ENCODE results near the gene TCP1.

The TCP1 gene

DNA sequence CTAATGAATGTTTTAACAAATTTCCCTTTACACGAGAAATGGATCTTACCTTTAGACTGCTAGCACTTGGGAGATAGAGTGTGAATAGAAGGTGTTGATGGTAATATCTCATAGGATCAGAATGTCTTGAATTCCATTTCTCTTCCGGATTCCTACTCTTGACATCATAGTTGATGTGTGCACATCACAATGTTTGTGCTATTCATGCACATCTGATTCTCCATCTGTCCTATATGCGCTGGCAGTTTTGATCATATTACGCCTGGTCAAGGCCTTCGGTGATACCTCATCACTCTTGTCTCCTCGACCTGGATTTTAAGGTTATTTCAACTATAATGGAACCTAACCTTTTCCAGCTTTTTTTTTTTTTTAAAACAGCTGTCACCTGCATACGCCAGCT is 44.3 kb downstream of the TCP1 start:
- no peak overlapping the region for H4K91ac ChIP-seq (ENCODE audit: low read depth, low read length)
- H3K9ac ChIP-seq (ENCODE audit: low read length) = no peak overlapping the region
- no peak overlapping the region for H3K4ac ChIP-seq (ENCODE audit: low read depth, low read length)
- H4K8ac ChIP-seq (ENCODE audit: low read depth, low read length) = no peak overlapping the region
- WGBS (ENCODE audit: extremely low coverage, insufficient coverage, insufficient read length) = no CpG with 5 or more reads among the region's 7 CpGs
- no peaks in the 10 kb centered on the region for H3K79me2 ChIP-seq (ENCODE audit: control insufficient read depth, insufficient read depth, low read length, poor library complexity)
- H3K27me3 ChIP-seq (ENCODE audit: insufficient read depth, low read length) = no peaks in the 10 kb centered on the region
- no peak overlapping the region for H3K14ac ChIP-seq (ENCODE audit: low read length)
- no peak overlapping the region for H2AFZ ChIP-seq (ENCODE audit: insufficient read depth, low read length, poor library complexity)
- H2AK5ac ChIP-seq (ENCODE audit: low read length) = no peak overlapping the region
- no peak overlapping the region for H3K4me3 ChIP-seq (ENCODE audit: low read depth, low read length)
- no peak overlapping the region for H2BK12ac ChIP-seq (ENCODE audit: low read length)
- H2BK120ac ChIP-seq (ENCODE audit: insufficient read depth, low read length, poor library complexity) = no peak overlapping the region
- H3K23ac ChIP-seq (ENCODE audit: low read length) = no peak overlapping the region
- H4K12ac ChIP-seq (ENCODE audit: low read depth, low read length) = no peak overlapping the region
- H3K27ac ChIP-seq (ENCODE audit: low read depth, low read length) = no peak overlapping the region
- peaks cover 15 to 29% of the 10 kb centered on the region in 2 experiments for H3K36me3 ChIP-seq (ENCODE audit: control insufficient read depth in 1 of 2, insufficient read depth in 2 of 2, low read length in 2 of 2)
- no peak overlapping the region for H2BK5ac ChIP-seq (ENCODE audit: low read depth, low read length, poor library complexity)
- H3K9me3 ChIP-seq (ENCODE audit: insufficient read depth, low read depth, low read length) = no peaks in the 10 kb centered on the region
- no peak overlapping the region for H3K18ac ChIP-seq (ENCODE audit: low read length)
- DNase-seq = peak; percentile 65 to 89
- no peaks in the 10 kb centered on the region for H3K79me1 ChIP-seq (ENCODE audit: low read length)
- H3K4me1 ChIP-seq (ENCODE audit: control insufficient read depth in 1 of 2, insufficient read depth in 2 of 2, low read length in 2 of 2) = no peaks in the 10 kb centered on the region
- no peak overlapping the region for H3K4me2 ChIP-seq (ENCODE audit: low read length)

DNA sequence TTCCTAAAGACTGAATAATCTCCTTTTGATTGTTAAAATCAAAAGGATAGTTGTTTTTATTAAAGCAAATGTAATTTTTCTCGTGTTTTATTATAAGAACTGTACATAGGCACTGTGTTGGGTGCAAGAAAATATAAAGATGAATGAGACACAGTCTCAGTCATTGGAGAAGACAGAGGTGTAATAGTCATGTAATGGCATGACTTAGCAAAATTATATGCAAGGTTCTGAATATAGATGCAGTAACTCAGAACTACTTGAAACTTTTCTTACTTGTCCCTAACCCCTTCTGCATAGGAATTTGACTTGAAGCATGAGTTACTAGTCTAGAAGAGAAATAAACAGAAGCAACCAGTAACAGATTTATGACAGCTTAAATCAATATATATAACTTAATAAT is 47.2 kb downstream of the TCP1 start:
- Histone ChIP-seq H2BK120ac (ENCODE audit: insufficient read depth, low read length, poor library complexity) (no peak overlapping the region), H3K27me3 (ENCODE audit: insufficient read depth, low read length) (no peaks in the 10 kb centered on the region), H2BK5ac (ENCODE audit: low read depth, low read length, poor library complexity) (no peak overlapping the region), H3K4me3 (ENCODE audit: low read depth, low read length) (no peak overlapping the region), H4K12ac (ENCODE audit: low read depth, low read length) (no peak overlapping the region), H3K4me2 (ENCODE audit: low read length) (no peak overlapping the region), H3K4me1 (ENCODE audit: control insufficient read depth in 1 of 2, insufficient read depth in 2 of 2, low read length in 2 of 2) (no peaks in the 10 kb centered on the region), H3K14ac (ENCODE audit: low read length) (no peak overlapping the region), H3K4ac (ENCODE audit: low read depth, low read length) (no peak overlapping the region), H3K79me2 (ENCODE audit: control insufficient read depth, insufficient read depth, low read length, poor library complexity) (peaks cover 3% of the 10 kb centered on the region), H2AFZ (ENCODE audit: insufficient read depth, low read length, poor library complexity) (no peak overlapping the region), H2BK12ac (ENCODE audit: low read length) (no peak overlapping the region), H3K23ac (ENCODE audit: low read length) (no peak overlapping the region), H3K27ac (ENCODE audit: low read depth, low read length) (no peak overlapping the region), H3K79me1 (ENCODE audit: low read length) (no peaks in the 10 kb centered on the region), H4K8ac (ENCODE audit: low read depth, low read length) (no peak overlapping the region), H4K91ac (ENCODE audit: low read depth, low read length) (no peak overlapping the region), H3K36me3 (ENCODE audit: control insufficient read depth in 1 of 2, insufficient read depth in 2 of 2, low read length in 2 of 2) (peaks cover 17 to 25% of the 10 kb centered on the region in 2 experiments), H3K18ac (ENCODE audit: low read length) (no peak overlapping the region), H3K9me3 (ENCODE audit: insufficient read depth, low read depth, low read length) (no peaks in the 10 kb centered on the region), H2AK5ac (ENCODE audit: low read length) (no peak overlapping the region), H3K9ac (ENCODE audit: low read length) (no peak overlapping the region)
- DNase-seq = no peak
- WGBS (ENCODE audit: extremely low coverage, insufficient coverage, insufficient read length) = no CpG with 5 or more reads among the region's 1 CpG

DNA sequence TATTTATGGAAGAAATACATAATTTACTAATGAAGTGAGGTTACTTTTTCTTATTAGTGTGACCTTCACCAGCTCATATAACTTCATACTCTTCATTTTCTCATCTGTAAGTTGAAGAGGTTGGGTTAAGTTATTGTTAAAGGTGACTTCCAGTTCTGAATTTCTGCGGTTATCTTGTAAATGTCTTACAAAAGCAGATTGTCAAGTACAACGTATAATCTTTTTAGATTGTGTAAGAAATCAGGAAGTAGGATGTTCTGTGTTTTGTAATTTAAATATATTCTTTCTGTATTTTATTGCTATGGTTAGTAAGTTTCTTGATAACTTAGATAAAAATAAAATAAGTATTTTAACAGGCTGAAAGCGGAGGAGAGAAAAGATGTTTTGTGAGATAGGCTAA is 50.1 kb downstream of the TCP1 start:
- no peak overlapping the region for H3K18ac ChIP-seq (ENCODE audit: low read length)
- H3K27ac ChIP-seq (ENCODE audit: low read depth, low read length) = no peak overlapping the region
- peaks cover 9% of the 10 kb centered on the region for H3K79me2 ChIP-seq (ENCODE audit: control insufficient read depth, insufficient read depth, low read length, poor library complexity)
- no peak for DNase-seq
- no peaks in the 10 kb centered on the region for H3K4me1 ChIP-seq (ENCODE audit: control insufficient read depth in 1 of 2, insufficient read depth in 2 of 2, low read length in 2 of 2)
- H3K79me1 ChIP-seq (ENCODE audit: low read length) = no peaks in the 10 kb centered on the region
- H2BK5ac ChIP-seq (ENCODE audit: low read depth, low read length, poor library complexity) = no peak overlapping the region
- no peak overlapping the region for H2BK12ac ChIP-seq (ENCODE audit: low read length)
- H4K12ac ChIP-seq (ENCODE audit: low read depth, low read length) = no peak overlapping the region
- no CpG with 5 or more reads among the region's 3 CpGs for WGBS (ENCODE audit: extremely low coverage, insufficient coverage, insufficient read length)
- no peak overlapping the region for H3K4me2 ChIP-seq (ENCODE audit: low read length)
- no peak overlapping the region for H3K4ac ChIP-seq (ENCODE audit: low read depth, low read length)
- no peaks in the 10 kb centered on the region for H3K27me3 ChIP-seq (ENCODE audit: insufficient read depth, low read length)
- H2AK5ac ChIP-seq (ENCODE audit: low read length) = no peak overlapping the region
- no peak overlapping the region for H4K91ac ChIP-seq (ENCODE audit: low read depth, low read length)
- no peak overlapping the region for H2BK120ac ChIP-seq (ENCODE audit: insufficient read depth, low read length, poor library complexity)
- H3K23ac ChIP-seq (ENCODE audit: low read length) = no peak overlapping the region
- no peak overlapping the region for H3K4me3 ChIP-seq (ENCODE audit: low read depth, low read length)
- H4K8ac ChIP-seq (ENCODE audit: low read depth, low read length) = no peak overlapping the region
- no peak overlapping the region for H3K9ac ChIP-seq (ENCODE audit: low read length)
- no peak overlapping the region for H2AFZ ChIP-seq (ENCODE audit: insufficient read depth, low read length, poor library complexity)
- no peak overlapping the region for H3K14ac ChIP-seq (ENCODE audit: low read length)
- H3K9me3 ChIP-seq (ENCODE audit: insufficient read depth, low read depth, low read length) = no peaks in the 10 kb centered on the region
- peaks cover 15 to 20% of the 10 kb centered on the region in 2 experiments for H3K36me3 ChIP-seq (ENCODE audit: control insufficient read depth in 1 of 2, insufficient read depth in 2 of 2, low read length in 2 of 2)

- Histone ChIP-seq H3K23ac (ENCODE audit: low read length) (no peak overlapping the region), H2BK5ac (ENCODE audit: low read depth, low read length, poor library complexity) (no peak overlapping the region), H3K4me3 (ENCODE audit: low read depth, low read length) (no peak overlapping the region), H2AK5ac (ENCODE audit: low read length) (no peak overlapping the region), H3K4ac (ENCODE audit: low read depth, low read length) (peak overlapping the region; percentile 98), H3K18ac (ENCODE audit: low read length) (no peak overlapping the region), H3K4me2 (ENCODE audit: low read length) (no peak overlapping the region), H3K27ac (ENCODE audit: low read depth, low read length) (no peak overlapping the region), H2AFZ (ENCODE audit: insufficient read depth, low read length, poor library complexity) (no peak overlapping the region), H3K4me1 (ENCODE audit: control insufficient read depth in 1 of 2, insufficient read depth in 2 of 2, low read length in 2 of 2) (no peaks in the 10 kb centered on the region), H3K9ac (ENCODE audit: low read length) (no peak overlapping the region), H3K9me3 (ENCODE audit: insufficient read depth, low read depth, low read length) (no peaks in the 10 kb centered on the region), H2BK120ac (ENCODE audit: insufficient read depth, low read length, poor library complexity) (no peak overlapping the region), H3K79me2 (ENCODE audit: control insufficient read depth, insufficient read depth, low read length, poor library complexity) (peaks cover 17% of the 10 kb centered on the region), H3K14ac (ENCODE audit: low read length) (no peak overlapping the region), H4K12ac (ENCODE audit: low read depth, low read length) (no peak overlapping the region), H4K91ac (ENCODE audit: low read depth, low read length) (no peak overlapping the region), H3K27me3 (ENCODE audit: insufficient read depth, low read length) (no peaks in the 10 kb centered on the region), H3K79me1 (ENCODE audit: low read length) (no peaks in the 10 kb centered on the region), H3K36me3 (ENCODE audit: control insufficient read depth in 1 of 2, insufficient read depth in 2 of 2, low read length in 2 of 2) (peaks cover 9 to 14% of the 10 kb centered on the region in 2 experiments), H2BK12ac (ENCODE audit: low read length) (no peak overlapping the region), H4K8ac (ENCODE audit: low read depth, low read length) (no peak overlapping the region)
- DNase-seq = no peak
- no CpG with 5 or more reads among the region's 7 CpGs for WGBS (ENCODE audit: extremely low coverage, insufficient coverage, insufficient read length)
Measured at GRCh38 chr6:159736908-159737307, 52.5 kb downstream of the TCP1 start.

Measured in trophoblast cell (in vitro differentiated cells and primary cell).